HepG2 (cell line): ENCODE results near the gene TUBA4A. TPM values are rescaled to one million over a fixed set of nuclear protein-coding genes. Genes with fewer than 3 reads are reported as not detected.
A peak's percentile ranks its signal among the peaks of the same experiment; 100 is the strongest.

ENCODE experiments used
- ARID4A ChIP-seq: sonication (generic); formaldehyde crosslinking; IDR thresholded peaks from 2 replicates; pipeline ENCODE4 v1.5.0; 2020; ENCODE audit warnings: mild to moderate bottlenecking, missing genetic modification reagents, borderline replicate concordance
- ATAD3A ChIP-seq: sonication (generic); formaldehyde crosslinking; IDR thresholded peaks from 2 replicates; pipeline ENCODE4 v1.4.0; 2020; ENCODE audit warnings: missing genetic modification reagents
- CEBPG ChIP-seq: IDR thresholded peaks from 2 replicates; pipeline ENCODE4 v1.6.1; 2016
- DNMT3B ChIP-seq: conservative IDR thresholded peaks from 2 replicates; pipeline ENCODE4 v1.6.1; 2016; ENCODE audit warnings: missing biosample characterization, control low read depth
- GZF1 ChIP-seq: sonication (generic); formaldehyde crosslinking; IDR thresholded peaks from 2 replicates; pipeline ENCODE4 v1.5.1; 2020; ENCODE audit warnings: mild to moderate bottlenecking, missing genetic modification reagents
- IRF2 ChIP-seq: IDR thresholded peaks from 2 replicates; pipeline ENCODE4 v1.6.1; 2018; ENCODE audit warnings: missing genetic modification reagents, missing compliant biosample characterization
- ISL2 ChIP-seq: sonication (generic); formaldehyde crosslinking; IDR thresholded peaks from 2 replicates; pipeline ENCODE4 v1.5.0; 2020; ENCODE audit warnings: missing genetic modification reagents
- ISX ChIP-seq: sonication (generic); formaldehyde crosslinking; conservative IDR thresholded peaks from 2 replicates; pipeline ENCODE4 v1.5.0; 2020; ENCODE audit warnings: missing genetic modification reagents
- KDM5A ChIP-seq: fragments of 200-600 bp; sonication (generic); IDR thresholded peaks from 2 replicates; pipeline ENCODE4 v1.7.0; 2018; ENCODE audit warnings: antibody characterized with exemption, mild to moderate bottlenecking, low read length, borderline replicate concordance
- KLF11 ChIP-seq: IDR thresholded peaks from 2 replicates; pipeline ENCODE4 v1.6.1; 2016; ENCODE audit warnings: missing compliant biosample characterization
- MZF1 ChIP-seq: sonication (generic); formaldehyde crosslinking; IDR thresholded peaks from 2 replicates; pipeline ENCODE4 v1.8.1; 2023; ENCODE audit warnings: mild to moderate bottlenecking, missing genetic modification reagents, borderline replicate concordance
- NBN ChIP-seq: fragments of 450-650 bp; conservative IDR thresholded peaks from 2 replicates; pipeline ENCODE4 v1.6.1; 2017
- RAD21 ChIP-seq: fragments of 450-650 bp; formaldehyde crosslinking; IDR thresholded peaks from 2 replicates; pipeline ENCODE4 v1.5.0; 2020; ENCODE audit warnings: mild to moderate bottlenecking
- ZIK1 ChIP-seq: sonication (generic); formaldehyde crosslinking; IDR thresholded peaks from 2 replicates; pipeline ENCODE4 v1.5.0; 2020; ENCODE audit warnings: mild to moderate bottlenecking, low read depth, missing genetic modification reagents, borderline replicate concordance
- ZNF230 ChIP-seq: sonication (generic); formaldehyde crosslinking; IDR thresholded peaks from 2 replicates; pipeline ENCODE4 v1.4.0; 2020; ENCODE audit warnings: mild to moderate bottlenecking, missing genetic modification reagents
- ZNF276 ChIP-seq: sonication (generic); formaldehyde crosslinking; IDR thresholded peaks from 2 replicates; pipeline ENCODE4 v1.4.0; 2020; ENCODE audit warnings: mild to moderate bottlenecking, low read depth, missing genetic modification reagents
- ZNF530 ChIP-seq: sonication (generic); formaldehyde crosslinking; IDR thresholded peaks from 2 replicates; pipeline ENCODE4 v1.5.0; 2020; ENCODE audit warnings: low read depth, mild to moderate bottlenecking, missing genetic modification reagents
- ZNF546 ChIP-seq: sonication (generic); formaldehyde crosslinking; conservative IDR thresholded peaks from 2 replicates; pipeline ENCODE4 v1.8.1; 2023; ENCODE audit warnings: mild to moderate bottlenecking, missing genetic modification reagents
- ZNF660 ChIP-seq: sonication (generic); formaldehyde crosslinking; IDR thresholded peaks from 2 replicates; pipeline ENCODE4 v1.5.1; 2020; ENCODE audit warnings: mild to moderate bottlenecking, low read depth, missing genetic modification reagents, borderline replicate concordance
- ZNF770 ChIP-seq: sonication (generic); formaldehyde crosslinking; IDR thresholded peaks from 2 replicates; pipeline ENCODE4 v1.5.0; 2020; ENCODE audit warnings: mild to moderate bottlenecking, missing genetic modification reagents
- ZNF772 ChIP-seq: sonication (generic); formaldehyde crosslinking; IDR thresholded peaks from 2 replicates; pipeline ENCODE4 v1.5.0; 2020; ENCODE audit warnings: mild to moderate bottlenecking, missing genetic modification reagents
- ZNF790 ChIP-seq: sonication (generic); formaldehyde crosslinking; IDR thresholded peaks from 2 replicates; pipeline ENCODE4 v1.8.0; 2022; ENCODE audit warnings: missing genetic modification reagents, mild to moderate bottlenecking, borderline replicate concordance
- ZNF792 ChIP-seq: IDR thresholded peaks from 2 replicates; pipeline ENCODE4 v1.6.1; 2016
- polyA plus RNA-seq, 8 experiments: library from polyadenylated mRNA; depleted of rRNA in 3 of 8; stranded (reverse) in 7 of 8; unstranded in 1 of 8; fragments of >200 nt; fragmentation: Illumina TruSeq in 4 of 8; extraction: Trizol in 4 of 8; gene quantifications; 2 replicates each; pipeline versions ENCODE4 v1.2.1 to v1.2.3, GENCODE V29; 2011 to 2016; ENCODE audit warnings: low read depth in 4 of 8, missing spikeins in 1 of 8, mixed read lengths in 1 of 8; ENCODE audit not compliant: insufficient read depth in 1 of 8
- total RNA-seq, 5 experiments: library from RNA; depleted of rRNA; stranded (reverse); fragments of >200 nt; fragmentation: Illumina TruSeq; extraction: Trizol; gene quantifications; 2 replicates each; pipeline ENCODE4 v1.2.3, GENCODE V29; 2016; ENCODE audit warnings: low read depth in 1 of 5

The TUBA4A gene
- total and polyA plus RNA-seq, 2 of the 13 experiments (the other 11 are each of a cell fraction or from before 2014, with no cell fraction given), result 1.3 to 12.7 TPM

GRCh38 chr2:219249203-219249980 lies 4.3 kb downstream of the TUBA4A start (continued):
- TF ChIP-seq ARID4A (CRISPR knock-in tag) (peak; percentile 81; the same call in 1 of the 2 replicates), ZNF530 (no peak), ZNF792 (CRISPR knock-in tag) (no peak; the same call in 1 of the 2 replicates), ZNF546 (CRISPR knock-in tag) (no peak), ZNF790 (CRISPR knock-in tag) (no peak), IRF2 (CRISPR knock-in tag) (peak; percentile 58; the same call in 1 of the 2 replicates), ZNF276 (CRISPR knock-in tag) (peak; percentile 37; the same call in 1 of the 2 replicates), MZF1 (CRISPR knock-in tag) (peak; percentile 80; the same call in 1 of the 2 replicates), ZIK1 (CRISPR knock-in tag) (peak; percentile 15; the same call in 1 of the 2 replicates), GZF1 (CRISPR knock-in tag) (peak; percentile 78; the same call in 1 of the 2 replicates), ZNF230 (CRISPR knock-in tag) (no peak), ISL2 (peak; percentile 71), DNMT3B (CRISPR knock-in tag) (no peak), ATAD3A (CRISPR knock-in tag) (no peak), ZNF770 (CRISPR knock-in tag) (no peak), RAD21 (peak; percentile 24; the same call in 1 of the 2 replicates), ISX (no peak), ZNF772 (CRISPR knock-in tag) (peak; percentile 85), CEBPG (CRISPR knock-in tag) (no peak), KDM5A (no peak; the same call in 1 of the 2 replicates), KLF11 (CRISPR knock-in tag) (no peak), NBN (no peak), ZNF660 (CRISPR knock-in tag) (no peak)
